Activated CD8-positive, alpha-beta memory T cell treated with anti-CD3 and anti-CD28 coated beads for 36 hours (primary cell): ENCODE results near the gene PM20D1. TPM values are rescaled to one million over a fixed set of nuclear protein-coding genes. Genes with fewer than 3 reads are reported as not detected.

Experiments used
- CTCF ChIA-PET: fragments of 350-600 bp; sonication (Branson Sonifier 250); formaldehyde crosslinking; loops from one replicate; lab custom pipeline; 2021; ENCODE audit warnings: antibody characterized with exemption; lab: Charles Lee
- POLR2A ChIA-PET: fragments of 350-600 bp; sonication (Branson Sonifier 250); formaldehyde crosslinking; loops from one replicate; lab custom pipeline; 2021; ENCODE audit warnings: antibody characterized with exemption; lab: Charles Lee
- total RNA-seq, 2 experiments: library from RNA; stranded (reverse); gene quantifications; one replicate each; pipeline ENCODE4 v1.2.3, GENCODE V29; 2021

PM20D1 gene
- total RNA-seq, 2 experiments from 2014 or later, result 0.31 TPM; not detected in 1

GRCh38 chr1:205791568-205792180 is 58.3 kb downstream of the PM20D1 start:
- POLR2A ChIA-PET, result no interaction called here
- CTCF ChIA-PET, result interaction anchor here (0.7 to 5.6 kb wide), 10 partner anchors 9 to 186 kb away, joined by 3 to 43 read pairs (median 4); no protein-coding TSS in a partner anchor

DNA sequence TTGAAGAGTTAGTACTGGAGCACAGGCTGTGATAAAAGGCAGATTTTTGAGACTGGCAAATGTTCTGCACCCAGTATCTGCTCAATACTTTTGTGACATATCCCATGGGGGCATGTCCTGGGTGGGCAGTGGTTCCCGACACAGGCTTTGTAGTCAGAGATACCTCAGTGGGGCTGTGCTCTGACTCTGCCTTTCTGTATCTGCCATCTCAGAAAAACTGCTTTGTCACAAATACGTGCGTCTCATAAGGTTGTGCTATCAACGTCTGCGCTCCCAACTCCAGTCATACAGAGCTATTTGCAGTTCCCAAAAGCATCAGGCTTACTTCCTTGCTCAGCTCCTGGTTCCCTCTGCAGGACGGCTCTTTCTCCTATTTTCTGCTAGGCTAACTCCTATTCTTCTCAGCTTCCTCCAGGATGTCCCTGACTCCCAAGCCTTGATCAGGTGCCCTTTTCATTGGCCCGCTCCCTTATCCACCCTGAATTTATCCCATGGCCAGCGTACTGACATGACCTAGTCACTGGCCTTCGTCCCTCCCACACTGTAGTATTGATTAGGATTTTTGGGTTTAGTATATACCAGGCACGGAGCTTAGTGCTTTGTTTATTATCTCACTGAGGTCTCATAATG is 62.5 kb downstream of the PM20D1 start:
- ChIA-PET CTCF (interaction anchor here (1.9 kb wide), 1 partner anchor 24 kb away, joined by 4 read pairs; no protein-coding TSS in a partner anchor), POLR2A (no interaction called here)

DNA sequence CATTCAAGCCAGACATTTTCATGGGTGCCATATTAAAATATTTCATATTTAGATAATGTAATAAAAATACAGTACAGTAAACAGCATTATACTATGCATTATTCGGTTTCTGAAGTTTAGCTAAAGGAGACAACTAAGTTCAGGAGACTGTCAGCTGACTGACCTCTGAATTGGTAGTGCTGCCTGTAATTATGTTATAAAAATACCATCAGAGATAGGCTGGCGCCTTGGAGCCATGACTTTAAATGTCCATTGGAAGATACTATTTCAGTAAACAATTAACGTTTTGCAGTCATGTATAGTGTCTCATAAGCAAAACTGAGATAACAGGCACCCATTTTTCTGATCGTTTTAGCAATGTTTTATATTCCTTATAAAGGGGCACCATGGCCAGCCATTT is 63.3 kb downstream of the PM20D1 start:
- CTCF ChIA-PET, result interaction anchor here (0.9 to 1.0 kb wide), 2 partner anchors 21 to 258 kb away, joined by 3 read pairs; no protein-coding TSS in a partner anchor

GRCh38 chr1:205785446-205785845 is 64.5 kb downstream of the PM20D1 start:
- ChIA-PET POLR2A (no interaction called here), CTCF (interaction anchor here (0.7 kb wide), 1 partner anchor 197 kb away, joined by 3 read pairs; no protein-coding TSS in a partner anchor)

More for the DNA sequence above, 63.3 kb downstream of the PM20D1 start:
- POLR2A ChIA-PET, result no interaction called here

- ChIA-PET CTCF (interaction anchor here (0.7 kb wide), 1 partner anchor 106 kb away, joined by 3 read pairs; no protein-coding TSS in a partner anchor), POLR2A (no interaction called here)
Observed at GRCh38 chr1:205783904-205784303, 66.0 kb downstream of the PM20D1 start.

DNA sequence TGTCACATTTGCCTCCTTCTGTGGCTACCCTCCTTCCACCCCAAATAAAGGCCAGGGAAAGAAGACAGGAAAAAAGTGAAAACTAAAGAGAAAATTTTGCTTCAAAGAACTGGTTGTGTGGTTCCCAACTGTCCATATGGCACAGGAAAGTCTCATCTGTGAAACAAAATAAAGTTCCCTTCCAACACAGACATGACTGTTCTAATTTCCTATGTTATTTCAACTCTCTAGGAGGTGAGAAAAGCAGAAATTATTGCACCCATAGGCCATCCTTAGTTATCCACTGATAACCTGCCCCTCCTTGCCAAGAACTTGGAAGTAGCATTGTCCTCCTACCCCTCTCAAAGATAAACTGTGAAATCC is 66.5 kb downstream of the PM20D1 start:
- ChIA-PET CTCF (interaction anchor here (0.8 to 1.3 kb wide), 3 partner anchors 9 to 63 kb away, joined by 3 read pairs; no protein-coding TSS in a partner anchor), POLR2A (no interaction called here)

DNA sequence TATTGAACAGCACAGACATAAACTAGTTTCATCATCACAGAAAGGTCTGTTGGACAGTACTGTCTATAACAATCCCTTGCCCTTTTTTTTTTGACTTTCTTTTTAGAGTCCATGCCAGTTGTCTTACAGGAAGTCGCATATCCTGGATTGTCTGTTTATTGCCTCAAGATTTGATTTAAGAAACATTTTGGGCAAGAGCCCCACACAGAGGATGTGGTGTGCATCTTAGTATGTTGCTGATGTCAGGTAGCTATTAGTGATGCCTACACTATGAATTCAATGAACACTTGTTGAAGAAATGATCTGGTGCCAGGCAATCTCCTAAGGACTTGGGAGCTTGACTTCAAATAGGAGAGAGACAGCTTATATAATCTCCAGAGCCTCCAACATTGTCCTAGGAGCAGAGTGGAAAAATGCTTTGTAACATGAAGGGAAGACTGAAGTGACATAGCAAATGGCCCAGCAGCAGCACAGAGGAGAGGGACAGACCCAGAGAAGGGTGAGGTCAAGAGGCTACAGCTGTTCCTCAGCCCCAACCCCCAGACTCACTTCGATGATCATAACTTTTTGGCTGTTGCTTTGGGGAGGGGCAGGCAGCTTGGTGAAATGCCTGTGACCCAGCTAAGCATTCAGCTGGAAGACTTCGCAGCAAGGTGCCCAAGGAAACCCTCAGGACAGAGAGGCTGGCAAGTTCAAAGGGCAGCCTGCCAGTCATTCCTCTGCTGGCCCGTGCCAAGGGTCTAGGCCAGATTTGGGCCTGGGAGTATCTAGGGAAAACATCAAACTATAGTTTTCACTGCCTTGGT is 67.1 kb downstream of the PM20D1 start:
- POLR2A ChIA-PET, result no interaction called here
- CTCF ChIA-PET, result interaction anchor here (0.8 to 1.6 kb wide), 6 partner anchors 9 to 195 kb away, joined by 3 to 5 read pairs (median 3); no protein-coding TSS in a partner anchor

- ChIA-PET CTCF (no interaction called here), POLR2A (no interaction called here)
Observed at GRCh38 chr1:205780335-205780734, 69.6 kb downstream of the PM20D1 start.

Other genes starting within 250 kb of the PM20D1 start
- gene ELK4, start 218.1 kb downstream of the PM20D1 start, total RNA-seq, result 10 to 100 TPM; 70.3 to 71.0 TPM
- under 1 TPM; 0.19 to 0.57 TPM for gene SLC45A3, start 169.6 kb downstream of the PM20D1 start, total RNA-seq
- 100 to 1,000 TPM; 150 to 159 TPM for gene NUCKS1, start 100.0 kb downstream of the PM20D1 start, total RNA-seq
- 10 to 100 TPM; 34.1 TPM for gene RAB29, start 74.7 kb downstream of the PM20D1 start, total RNA-seq
- gene SLC41A1, start 36.9 kb downstream of the PM20D1 start, total RNA-seq, result 10 to 100 TPM; 28.8 to 29.4 TPM
- gene SLC26A9, start 93.3 kb upstream of the PM20D1 start, total RNA-seq, result not detected
- gene RAB7B, start 153.3 kb upstream of the PM20D1 start, total RNA-seq, result not detected
- gene CTSE, start 173.8 kb upstream of the PM20D1 start, total RNA-seq, result not detected
- gene RHEX, start 203.0 kb upstream of the PM20D1 start, total RNA-seq, result not detected